ENCODE results near the gene DGKG. TPM values are rescaled to one million over a fixed set of nuclear protein-coding genes. Genes with fewer than 3 reads are reported as not detected.

Gene DGKG
- total RNA-seq, 3 donors from 2014 or later = 0.59 to 2.3 (median 2.1) TPM

GRCh38 chr3:186375443-186375842, 13.4 kb upstream of the DGKG start:
- DNase-seq (ENCODE audit: low spot score in 2 of 2) = no peak

GRCh38 chr3:186374376-186374775, 12.3 kb upstream of the DGKG start:
- Histone ChIP-seq H3K9me3 (no peaks in the 10 kb centered on the region), H3K4me3 (no peak overlapping the region), H3K27ac (no peak overlapping the region), H3K36me3 (no peaks in the 10 kb centered on the region), H3K4me1 (no peaks in the 10 kb centered on the region), H3K27me3 (peaks cover 0 to 3% of the 10 kb centered on the region in 2 donors)
- intact Hi-C loops (cut with DNase I; ENCODE audit: low total_unique reads) = no loop called here
- DNase-seq (ENCODE audit: low spot score in 2 of 2) = no peak
- TF ChIP-seq POLR2AphosphoS5 (IDR thresholded peaks at IDR 0.05) = no peak
- no peak for TF ChIP-seq POLR2A (IDR thresholded peaks at IDR 0.05)
- TF ChIP-seq CTCF (IDR thresholded peaks at IDR 0.05) = no peak

More at GRCh38 chr3:186375443-186375842, 13.4 kb upstream of the DGKG start:
- Histone ChIP-seq H3K9me3 (no peaks in the 10 kb centered on the region), H3K4me1 (no peaks in the 10 kb centered on the region), H3K27ac (no peak overlapping the region), H3K4me3 (no peak overlapping the region), H3K36me3 (no peaks in the 10 kb centered on the region), H3K27me3 (no peaks in the 10 kb centered on the region)
- no peak for TF ChIP-seq CTCF (IDR thresholded peaks at IDR 0.05)
- TF ChIP-seq POLR2AphosphoS5 (IDR thresholded peaks at IDR 0.05) = no peak
- no peak for TF ChIP-seq POLR2A (IDR thresholded peaks at IDR 0.05)
- intact Hi-C loops (cut with DNase I; ENCODE audit: low total_unique reads) = no loop called here

GRCh38 chr3:186369217-186369616, 7.2 kb upstream of the DGKG start:
- Histone ChIP-seq H3K36me3 (no peaks in the 10 kb centered on the region), H3K9me3 (no peaks in the 10 kb centered on the region), H3K4me3 (no peak overlapping the region), H3K27me3 (peaks cover 0 to 34% of the 10 kb centered on the region in 2 donors), H3K4me1 (no peaks in the 10 kb centered on the region), H3K27ac (no peak overlapping the region)
- intact Hi-C loops (cut with DNase I; ENCODE audit: low total_unique reads) = no loop called here
- DNase-seq (ENCODE audit: low spot score in 2 of 2) = no peak
- TF ChIP-seq POLR2AphosphoS5 (IDR thresholded peaks at IDR 0.05) = no peak
- no peak for TF ChIP-seq CTCF (IDR thresholded peaks at IDR 0.05)
- no peak for TF ChIP-seq POLR2A (IDR thresholded peaks at IDR 0.05)

- Histone ChIP-seq H3K36me3 (no peaks in the 10 kb centered on the region), H3K27me3 (peaks cover 0 to 39% of the 10 kb centered on the region in 2 donors), H3K4me3 (no peak overlapping the region), H3K27ac (no peak overlapping the region), H3K4me1 (no peaks in the 10 kb centered on the region), H3K9me3 (no peaks in the 10 kb centered on the region)
- no peak for TF ChIP-seq POLR2A (IDR thresholded peaks at IDR 0.05)
- TF ChIP-seq POLR2AphosphoS5 (IDR thresholded peaks at IDR 0.05) = no peak
- TF ChIP-seq CTCF (IDR thresholded peaks at IDR 0.05) = no peak
- intact Hi-C loops (cut with DNase I; ENCODE audit: low total_unique reads) = no loop called here
- no peak for DNase-seq (ENCODE audit: low spot score in 2 of 2)
These were observed 6.7 kb upstream of the DGKG start for GRCh38 chr3:186368717-186369116.

GRCh38 chr3:186368176-186368575, 6.1 kb upstream of the DGKG start:
- intact Hi-C loops (cut with DNase I; ENCODE audit: low total_unique reads) = no loop called here
- Histone ChIP-seq H3K36me3 (no peaks in the 10 kb centered on the region), H3K4me3 (no peak overlapping the region), H3K27ac (no peak overlapping the region), H3K27me3 (peaks cover 0 to 44% of the 10 kb centered on the region in 2 donors), H3K9me3 (no peaks in the 10 kb centered on the region), H3K4me1 (no peaks in the 10 kb centered on the region)
- TF ChIP-seq POLR2AphosphoS5 (IDR thresholded peaks at IDR 0.05) (no peak), POLR2A (IDR thresholded peaks at IDR 0.05) (no peak), CTCF (IDR thresholded peaks at IDR 0.05) (no peak)
- DNase-seq (ENCODE audit: low spot score in 2 of 2) = no peak

All from breast epithelium (tissue), 4 donors.